ENCODE results near the gene CDK12. TPM values are rescaled to one million over a fixed set of nuclear protein-coding genes. Genes with fewer than 3 reads are reported as not detected.
"Not testable (repeated sequence)": the region's sequence is repeated elsewhere in the genome, so short reads cannot be mapped to it uniquely, and the experiment has no call there.

CDK12 gene
- polyA plus RNA-seq, 6 donors from 2014 or later = 0.32 to 8.1 (median 4.3) TPM

DNA sequence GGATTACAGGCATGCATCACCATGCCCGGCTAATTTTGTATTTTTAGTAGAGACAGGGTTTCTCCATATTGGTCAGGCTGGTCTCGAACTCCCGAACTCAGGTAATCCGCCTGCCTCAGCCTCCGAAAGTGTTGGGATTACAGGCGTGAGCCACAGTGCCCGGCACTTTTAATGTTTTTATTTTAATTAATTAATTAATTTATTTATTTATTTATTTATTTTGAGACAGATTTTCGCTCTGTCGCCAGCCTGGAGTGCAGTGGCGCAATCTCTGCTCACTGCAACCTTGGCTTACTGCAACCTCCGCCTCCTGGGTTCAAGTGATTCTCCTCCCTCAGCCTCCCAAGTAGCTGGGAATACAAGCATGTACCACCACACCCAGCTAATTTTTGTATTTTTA is 7.3 kb downstream of the CDK12 start:
- DNase-seq; H3K27me3 Mint-ChIP-seq; H3K27ac Mint-ChIP-seq; ATAC-seq (ENCODE audit: low read depth in 2 of 2); H3K9me3 Mint-ChIP-seq; H3K4me3 Mint-ChIP-seq: not testable (repeated sequence)
- H3K36me3 Mint-ChIP-seq = peaks cover 0 to 13% of the 10 kb centered on the region in 2 donors
- peaks cover 22 to 43% (median 26%) of the 10 kb centered on the region in 3 donors for H3K4me1 Mint-ChIP-seq

DNA sequence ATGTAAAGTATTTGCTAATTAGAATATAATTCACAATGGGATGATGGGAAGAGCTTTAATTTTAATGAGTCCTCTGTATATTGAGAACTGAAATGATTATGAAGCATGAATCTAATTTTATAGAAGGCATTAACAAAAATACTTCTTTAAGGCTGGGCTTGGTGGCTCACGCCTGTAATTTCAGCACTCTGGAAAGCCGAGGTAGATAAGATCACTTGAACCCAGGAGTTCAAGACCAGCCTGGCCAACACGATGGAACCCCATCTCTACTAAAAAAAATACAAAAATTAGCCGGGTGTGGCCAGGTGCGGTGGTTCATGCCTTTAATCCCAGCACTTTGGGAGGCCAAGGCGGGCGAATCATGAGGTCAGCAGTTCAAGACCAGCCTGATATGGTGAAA is 12.0 kb downstream of the CDK12 start:
- Mint-ChIP-seq H3K4me3 (no peak overlapping the region), H3K27ac (no peak overlapping the region), H3K4me1 (peaks cover 7 to 10% (median 8%) of the 10 kb centered on the region in 3 donors), H3K27me3 (no peaks in the 10 kb centered on the region), H3K9me3 (no peaks in the 10 kb centered on the region), H3K36me3 (peaks cover 0 to 13% of the 10 kb centered on the region in 2 donors)
- ATAC-seq (ENCODE audit: low read depth in 2 of 2) = no peak
- DNase-seq = no peak

DNA sequence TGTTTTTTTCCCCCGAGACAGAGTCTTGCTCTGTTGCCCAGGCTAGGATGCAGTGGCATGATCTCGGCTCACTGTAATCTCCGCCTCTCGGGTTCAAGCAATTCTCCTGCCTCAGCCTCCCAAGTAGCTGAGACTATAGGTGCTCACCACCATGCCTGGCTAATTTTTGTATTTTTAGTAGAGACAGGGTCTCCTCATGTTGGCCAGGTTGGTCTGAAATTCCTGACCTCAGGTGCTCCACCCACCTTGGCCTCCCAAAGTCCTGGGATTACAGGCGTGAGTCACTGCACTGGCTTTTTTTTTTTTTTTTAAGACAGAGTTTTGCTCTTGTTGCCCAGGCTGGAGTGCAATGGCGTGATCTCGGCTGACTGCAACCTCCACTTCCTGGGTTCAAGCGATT is 18.3 kb downstream of the CDK12 start:
- ATAC-seq (ENCODE audit: low read depth in 2 of 2); H3K4me1 Mint-ChIP-seq; H3K27me3 Mint-ChIP-seq; DNase-seq; H3K9me3 Mint-ChIP-seq; H3K27ac Mint-ChIP-seq; H3K36me3 Mint-ChIP-seq; H3K4me3 Mint-ChIP-seq: not testable (repeated sequence)

DNA sequence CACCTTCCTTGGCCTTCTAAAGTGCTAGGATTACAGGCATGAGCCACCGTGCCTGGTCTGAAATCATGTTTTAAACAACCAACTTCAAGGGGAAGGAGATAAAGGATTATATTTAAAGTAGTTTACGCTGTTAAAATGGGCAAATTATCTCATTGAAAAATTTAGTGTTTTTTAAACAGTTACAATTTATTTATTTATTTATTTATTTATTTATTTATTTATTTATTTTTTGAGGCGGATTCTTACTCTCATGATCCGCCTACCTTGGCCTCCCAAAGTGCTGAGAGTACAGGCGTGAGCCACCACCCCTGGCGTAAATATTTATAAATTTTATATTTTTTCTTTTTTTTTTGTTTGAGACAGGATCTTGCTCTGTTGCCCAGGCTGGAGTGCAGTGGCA is 22.2 kb downstream of the CDK12 start:
- no peak for ATAC-seq (ENCODE audit: low read depth in 2 of 2)
- no peaks in the 10 kb centered on the region for H3K27me3 Mint-ChIP-seq
- H3K36me3 Mint-ChIP-seq = no peaks in the 10 kb centered on the region
- H3K9me3 Mint-ChIP-seq = no peaks in the 10 kb centered on the region
- no peak overlapping the region for H3K4me3 Mint-ChIP-seq
- H3K27ac Mint-ChIP-seq = peak overlapping the region in 1 of 6 donors; percentile 47
- peaks cover 0 to 5% (median 0%) of the 10 kb centered on the region in 3 donors for H3K4me1 Mint-ChIP-seq
- no peak for DNase-seq

DNA sequence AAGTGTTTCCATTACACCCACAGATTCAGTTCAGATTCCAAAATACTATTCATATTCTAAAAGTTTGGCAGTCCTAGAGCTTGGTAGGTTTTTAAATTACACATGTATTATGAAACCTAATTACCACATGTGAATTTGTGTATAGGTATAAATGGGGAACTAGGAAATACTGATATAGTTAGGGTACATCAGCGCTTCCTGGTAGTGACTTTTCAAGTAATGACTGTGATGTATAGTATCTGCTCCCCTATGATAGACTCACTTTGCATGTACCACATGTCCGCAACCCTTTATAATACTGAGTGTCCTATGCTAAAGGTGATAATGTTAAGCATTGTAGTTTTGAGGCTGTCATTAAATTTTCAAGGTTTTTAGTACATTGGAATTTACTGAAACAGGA is 22.9 kb downstream of the CDK12 start:
- Mint-ChIP-seq H3K4me3 (no peak overlapping the region), H3K27ac (no peak overlapping the region), H3K36me3 (no peaks in the 10 kb centered on the region), H3K9me3 (no peaks in the 10 kb centered on the region), H3K4me1 (peaks cover 0 to 5% (median 0%) of the 10 kb centered on the region in 3 donors), H3K27me3 (no peaks in the 10 kb centered on the region)
- no peak for DNase-seq
- peak; percentile 35 to 53 for ATAC-seq (ENCODE audit: low read depth in 2 of 2)

DNA sequence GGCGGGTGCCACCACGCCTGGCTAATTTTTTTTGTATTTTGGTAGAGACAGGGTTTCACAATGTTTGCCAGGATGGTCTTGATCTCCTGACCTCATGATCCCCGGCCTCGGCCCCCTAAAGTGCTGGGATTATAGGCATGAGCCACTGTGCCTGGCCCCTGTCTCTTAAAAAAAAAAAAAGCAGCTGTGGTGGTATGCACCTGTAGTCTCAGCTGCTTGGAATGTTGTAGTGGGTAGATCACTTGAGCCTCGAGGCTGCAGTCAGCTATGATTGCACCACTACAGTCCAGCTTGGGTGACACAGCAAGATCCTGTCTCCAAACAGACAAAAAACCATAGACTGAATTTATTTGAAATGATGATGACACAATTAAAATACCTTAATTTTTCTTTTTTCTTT is 24.3 kb downstream of the CDK12 start:
- Mint-ChIP-seq H3K9me3 (no peaks in the 10 kb centered on the region), H3K4me1 (peaks cover 0 to 5% (median 0%) of the 10 kb centered on the region in 3 donors), H3K36me3 (peaks cover 3 to 4% of the 10 kb centered on the region in 2 donors), H3K27me3 (no peaks in the 10 kb centered on the region), H3K4me3 (no peak overlapping the region), H3K27ac (no peak overlapping the region)
- ATAC-seq (ENCODE audit: low read depth in 2 of 2) (no peak), DNase-seq (no peak)

DNA sequence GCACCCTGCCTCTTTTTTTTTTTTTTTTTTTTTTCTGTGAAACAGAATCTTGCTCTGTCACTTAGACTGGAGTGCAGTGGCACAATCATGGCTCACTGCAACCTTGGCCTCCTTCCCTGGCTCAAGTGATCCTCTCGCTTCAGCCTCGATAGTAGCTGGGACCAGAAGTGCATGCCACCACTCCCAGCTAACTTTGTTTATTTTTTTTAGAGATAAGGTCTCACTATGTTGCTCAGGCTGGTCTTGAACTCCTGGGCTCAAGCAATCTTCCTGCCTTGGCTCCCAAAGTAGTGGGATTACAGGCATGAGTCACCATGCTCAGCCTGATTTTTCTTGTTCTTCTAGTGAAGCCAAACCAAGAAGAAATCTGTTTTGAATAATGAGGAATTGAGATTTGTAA is 25.0 kb downstream of the CDK12 start:
- H3K27me3 Mint-ChIP-seq = no peaks in the 10 kb centered on the region
- DNase-seq (no peak), ATAC-seq (ENCODE audit: low read depth in 2 of 2) (no peak)
- peaks cover 5 to 6% of the 10 kb centered on the region in 2 donors for H3K36me3 Mint-ChIP-seq
- peak overlapping the region in 1 of 6 donors; percentile 60 for H3K27ac Mint-ChIP-seq
- no peak overlapping the region for H3K4me3 Mint-ChIP-seq
- peaks cover 0 to 5% (median 0%) of the 10 kb centered on the region in 3 donors for H3K4me1 Mint-ChIP-seq
- no peaks in the 10 kb centered on the region for H3K9me3 Mint-ChIP-seq

DNA sequence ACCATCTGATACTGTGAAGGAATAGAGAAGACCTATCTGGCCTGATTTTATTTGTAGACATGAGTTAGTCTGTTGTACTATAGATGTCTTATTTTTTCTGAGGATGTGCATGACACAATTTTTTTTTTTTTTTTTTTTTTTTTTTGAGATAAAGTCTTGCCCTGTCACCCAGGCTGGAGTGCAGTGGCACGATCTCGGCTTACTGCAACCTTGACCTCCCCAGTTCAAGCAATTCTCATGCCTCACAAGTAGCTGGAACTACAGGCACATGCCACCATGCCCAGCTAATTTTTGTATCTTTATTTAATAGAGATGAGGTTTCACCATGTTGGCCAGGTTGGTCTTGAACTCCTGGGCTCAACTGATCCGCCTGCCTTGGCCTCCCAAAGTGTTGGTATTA is 26.2 kb downstream of the CDK12 start:
- not testable (repeated sequence) for DNase-seq; H3K4me1 Mint-ChIP-seq; H3K9me3 Mint-ChIP-seq; H3K27me3 Mint-ChIP-seq; ATAC-seq (ENCODE audit: low read depth in 2 of 2); H3K4me3 Mint-ChIP-seq; H3K36me3 Mint-ChIP-seq; H3K27ac Mint-ChIP-seq

DNA sequence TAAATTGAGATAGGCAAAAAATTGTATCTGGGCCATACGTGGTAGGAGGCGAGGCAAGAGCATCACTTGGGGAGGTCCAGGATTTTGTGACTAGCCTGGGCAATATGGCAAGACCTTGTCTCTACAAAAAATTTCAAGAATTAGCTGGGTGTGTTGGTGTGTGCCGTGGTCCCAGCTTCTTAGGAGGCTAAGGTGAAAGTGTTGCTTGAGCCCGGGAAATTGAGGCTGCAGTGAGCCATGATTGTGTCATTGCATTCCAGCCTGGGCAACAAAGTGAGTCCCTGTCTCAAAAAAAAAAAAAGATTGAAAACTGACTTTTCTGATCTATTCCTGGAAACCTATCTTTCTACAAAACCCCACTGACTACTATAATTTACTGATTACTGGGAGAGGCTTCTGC is 26.7 kb downstream of the CDK12 start:
- H3K4me3 Mint-ChIP-seq = no peak overlapping the region

DNA sequence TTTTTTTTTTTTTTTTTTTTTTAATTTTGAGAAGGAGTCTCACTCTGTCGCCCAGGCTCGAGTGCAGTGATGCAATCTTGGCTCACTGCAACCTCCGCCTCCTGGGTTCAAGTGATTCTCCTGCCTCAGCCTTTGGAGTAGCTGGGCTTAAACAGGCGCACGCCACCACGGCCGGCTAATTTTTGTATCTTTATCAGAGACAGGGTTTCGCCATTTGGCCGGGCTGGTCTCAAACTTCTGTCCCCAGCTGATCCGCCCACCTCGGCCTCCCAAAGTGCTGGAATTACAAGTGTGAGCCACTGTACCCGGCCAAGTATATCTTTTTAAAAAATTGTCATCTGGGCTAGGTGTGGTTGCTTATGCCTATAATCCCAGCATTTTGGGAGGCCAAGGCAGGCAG is 35.6 kb downstream of the CDK12 start:
- not testable (repeated sequence) for H3K4me1 Mint-ChIP-seq; H3K9me3 Mint-ChIP-seq; H3K4me3 Mint-ChIP-seq; ATAC-seq (ENCODE audit: low read depth in 2 of 2); H3K27me3 Mint-ChIP-seq; DNase-seq; H3K27ac Mint-ChIP-seq
- peaks cover 10 to 22% of the 10 kb centered on the region in 2 donors for H3K36me3 Mint-ChIP-seq

More for the DNA sequence above, 26.7 kb downstream of the CDK12 start:
- Mint-ChIP-seq H3K27me3 (no peaks in the 10 kb centered on the region), H3K36me3 (peaks cover 5 to 6% of the 10 kb centered on the region in 2 donors), H3K9me3 (no peaks in the 10 kb centered on the region), H3K4me1 (peaks cover 0 to 5% (median 0%) of the 10 kb centered on the region in 3 donors), H3K27ac (no peak overlapping the region)
- DNase-seq (no peak), ATAC-seq (ENCODE audit: low read depth in 2 of 2) (no peak)

DNA sequence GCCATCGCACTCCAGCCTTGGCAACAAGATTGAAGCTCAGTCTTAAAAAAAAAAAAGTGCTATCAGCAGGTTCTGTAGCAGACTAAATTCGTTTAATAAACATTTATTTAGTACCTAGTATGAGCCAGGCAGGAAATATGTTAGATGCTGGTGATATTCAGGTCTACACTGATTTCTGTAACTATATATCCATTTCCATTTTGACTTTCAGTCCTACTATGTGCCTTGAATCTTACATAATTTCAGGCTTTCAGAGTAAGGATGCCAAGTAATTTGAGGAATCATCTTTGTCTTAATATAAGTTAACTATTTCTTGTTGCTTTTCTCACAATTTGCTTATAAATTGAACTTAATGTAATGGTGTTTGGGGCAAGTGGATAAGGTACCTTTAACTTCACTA is 46.2 kb downstream of the CDK12 start:
- Mint-ChIP-seq H3K36me3 (peaks cover 21 to 38% of the 10 kb centered on the region in 2 donors), H3K4me1 (peaks cover 0 to 4% (median 0%) of the 10 kb centered on the region in 3 donors), H3K9me3 (no peaks in the 10 kb centered on the region), H3K27ac (no peak overlapping the region), H3K27me3 (no peaks in the 10 kb centered on the region), H3K4me3 (no peak overlapping the region)
- DNase-seq (no peak), ATAC-seq (ENCODE audit: low read depth in 2 of 2) (no peak)

DNA sequence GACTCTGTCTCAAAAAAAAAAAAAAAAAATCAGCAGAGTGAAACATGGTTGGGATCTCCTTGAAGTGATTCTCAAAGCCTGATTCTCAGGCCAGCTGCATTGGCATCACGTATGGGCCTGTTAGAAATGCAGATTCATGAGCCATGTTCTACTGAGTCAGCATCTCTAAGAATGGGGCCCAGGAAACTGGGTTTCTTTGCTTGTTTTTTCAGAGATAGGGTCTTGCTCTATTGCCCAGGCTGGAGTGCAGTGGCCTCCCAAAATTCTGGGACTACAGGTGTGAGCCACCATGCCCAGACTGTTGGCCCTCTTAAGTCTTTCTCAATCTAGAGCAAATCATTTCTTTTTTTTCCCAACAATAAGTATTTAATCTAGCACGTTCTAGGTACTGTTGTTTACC is 47.7 kb downstream of the CDK12 start:
- Mint-ChIP-seq H3K27ac (no peak overlapping the region), H3K4me3 (no peak overlapping the region), H3K4me1 (peaks cover 0 to 4% (median 0%) of the 10 kb centered on the region in 3 donors), H3K36me3 (peaks cover 15 to 33% of the 10 kb centered on the region in 2 donors), H3K27me3 (no peaks in the 10 kb centered on the region), H3K9me3 (no peaks in the 10 kb centered on the region)
- no peak for ATAC-seq (ENCODE audit: low read depth in 2 of 2)
- DNase-seq = no peak

DNA sequence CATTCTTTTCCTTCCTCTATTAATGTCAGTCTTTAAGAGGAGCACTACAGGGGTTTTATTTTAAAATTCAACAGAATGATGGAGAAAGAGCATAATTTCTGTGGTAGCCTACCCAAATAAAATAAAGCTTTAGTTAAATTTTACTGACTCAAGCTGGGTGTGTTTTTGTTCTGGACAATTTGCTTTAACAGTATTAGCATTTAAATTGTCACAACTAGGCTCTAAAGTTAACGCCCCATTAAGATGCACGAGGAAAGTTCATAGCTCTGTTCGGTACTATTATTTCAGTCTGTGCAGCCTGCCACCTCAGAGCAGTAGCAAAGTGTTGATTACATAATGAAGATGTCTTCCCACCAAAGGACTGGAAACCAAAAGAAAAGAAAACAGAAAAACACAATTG is 52.0 kb downstream of the CDK12 start:
- H3K27me3 Mint-ChIP-seq = no peaks in the 10 kb centered on the region
- no peaks in the 10 kb centered on the region for H3K9me3 Mint-ChIP-seq
- DNase-seq = no peak
- no peak for ATAC-seq (ENCODE audit: low read depth in 2 of 2)
- peak overlapping the region in 2 of 6 donors; percentile 15 to 89 for H3K27ac Mint-ChIP-seq
- H3K4me1 Mint-ChIP-seq = peaks cover 0 to 4% (median 0%) of the 10 kb centered on the region in 3 donors
- peaks cover 27 to 41% of the 10 kb centered on the region in 2 donors for H3K36me3 Mint-ChIP-seq
- no peak overlapping the region for H3K4me3 Mint-ChIP-seq

DNA sequence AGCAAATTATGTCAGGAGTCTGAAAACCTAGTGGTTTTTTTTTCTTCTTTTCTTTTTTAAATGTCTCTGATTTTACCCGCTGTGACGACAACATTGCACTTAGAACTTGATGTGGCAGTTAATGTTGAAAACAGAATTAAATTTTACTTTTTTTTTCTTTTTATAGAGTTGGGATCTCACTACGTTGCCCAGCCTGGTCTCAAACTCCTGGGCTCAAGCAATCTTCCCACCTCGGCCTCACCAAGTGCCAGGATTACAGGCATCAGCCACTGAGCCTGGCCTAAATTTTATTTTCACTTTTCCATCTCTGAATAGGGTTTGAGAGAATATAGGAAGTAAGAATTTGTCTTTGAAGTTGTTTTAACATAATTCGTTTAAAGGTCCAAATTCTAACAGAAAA is 52.6 kb downstream of the CDK12 start:
- Mint-ChIP-seq H3K4me3 (no peak overlapping the region), H3K4me1 (peaks cover 0 to 4% (median 0%) of the 10 kb centered on the region in 3 donors), H3K9me3 (no peaks in the 10 kb centered on the region), H3K36me3 (peaks cover 27 to 41% of the 10 kb centered on the region in 2 donors), H3K27me3 (no peaks in the 10 kb centered on the region), H3K27ac (peak overlapping the region in 1 of 6 donors; percentile 60)
- ATAC-seq (ENCODE audit: low read depth in 2 of 2) (no peak), DNase-seq (no peak)

DNA sequence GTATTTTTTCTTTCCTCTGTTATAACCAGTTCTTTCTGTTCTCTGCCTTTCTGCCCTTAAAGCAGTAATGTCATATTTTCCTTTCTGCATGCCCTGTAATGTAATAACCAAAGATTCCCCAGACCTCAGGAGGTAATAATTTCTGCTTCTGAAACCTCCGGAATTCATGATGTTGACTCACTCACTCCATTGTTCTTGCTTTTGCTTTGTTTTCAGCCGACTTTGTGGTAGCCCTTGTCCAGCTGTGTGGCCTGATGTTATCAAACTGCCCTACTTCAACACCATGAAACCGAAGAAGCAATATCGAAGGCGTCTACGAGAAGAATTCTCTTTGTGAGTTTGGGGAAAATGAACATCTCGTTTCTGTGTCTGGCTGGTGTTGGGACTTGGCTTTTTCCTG is 55.9 kb downstream of the CDK12 start:
- no peak overlapping the region for H3K27ac Mint-ChIP-seq
- H3K4me3 Mint-ChIP-seq = no peak overlapping the region
- H3K4me1 Mint-ChIP-seq = no peaks in the 10 kb centered on the region
- no peak for DNase-seq
- no peaks in the 10 kb centered on the region for H3K9me3 Mint-ChIP-seq
- ATAC-seq (ENCODE audit: low read depth in 2 of 2) = no peak
- peaks cover 18 to 22% of the 10 kb centered on the region in 2 donors for H3K36me3 Mint-ChIP-seq
- no peaks in the 10 kb centered on the region for H3K27me3 Mint-ChIP-seq
